ENCODE measurements around the gene TREML1.

DNA sequence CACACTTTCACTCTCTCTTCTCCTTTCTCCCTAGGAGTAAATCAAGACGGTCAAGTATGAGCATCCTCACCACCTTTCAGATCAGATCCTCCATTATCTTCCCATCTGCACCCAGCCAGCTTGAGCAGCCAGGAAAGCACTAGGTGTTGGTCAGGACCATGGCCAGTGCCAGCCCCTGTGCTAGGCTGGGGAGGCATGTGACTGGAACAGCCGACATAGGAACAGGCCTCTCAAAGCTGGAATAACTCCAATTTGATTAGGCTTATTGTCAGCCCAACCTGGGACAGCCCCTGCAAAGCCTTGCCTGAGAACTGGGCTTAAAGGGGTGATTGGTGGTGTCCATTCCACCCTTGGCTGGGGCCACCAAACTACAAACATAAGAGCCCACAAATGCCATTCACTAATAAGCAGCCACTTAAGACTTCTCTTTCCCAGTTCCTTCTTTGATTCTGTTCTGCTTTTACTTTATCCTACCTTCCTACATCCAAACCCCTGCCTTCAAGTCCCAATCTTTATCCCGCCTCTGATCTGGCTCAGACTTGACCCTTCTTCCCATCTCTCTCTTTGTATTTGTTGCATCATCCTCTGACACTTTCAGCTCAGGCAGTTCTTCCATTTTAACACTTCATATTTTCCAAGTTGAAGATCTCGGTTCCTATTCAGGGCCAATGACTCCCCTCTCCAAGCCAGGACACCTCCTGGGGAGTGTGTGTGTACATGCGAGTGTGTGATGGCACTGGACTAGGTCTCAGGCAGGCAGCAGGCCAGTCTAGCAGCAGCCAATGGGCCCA lies 13.2 kb upstream of the TREML1 start:
- no peak for TF ChIP-seq YY1 (IDR thresholded peaks at IDR 0.05; ENCODE audit: insufficient read depth, insufficient read length)
- no peak for TF ChIP-seq SUZ12 (IDR thresholded peaks at IDR 0.05; ENCODE audit: extremely low read depth, insufficient read depth, insufficient read length)
- TF ChIP-seq ZNF274 (IDR thresholded peaks at IDR 0.05; ENCODE audit: low read depth, low read length): no peak
